Stimulated activated effector memory CD8-positive, alpha-beta T cell treated with anti-CD3 and anti-CD28 coated beads, Interleukin-12 subunit alpha, Interleukin-12 subunit beta, amount 100 ng/mL, for 72 hours (primary cell): Measurements from ENCODE around the gene BEND4.

Experiments used
- ATAC-seq: fragments of 150-1000 bp; cut with Tn5 transposase; 2 replicates; pipeline ENCODE4 v1.10.0; 2021
- DNase-seq, 2 donors: peaks; one replicate each; pipeline ENCODE4 v3.0.0; 2021 to 2022; ENCODE audit warnings: low spot score in 2 of 2
- H3K27ac Mint-ChIP-seq: one replicate; pipeline ENCODE4 v1.8.0; 2022; ENCODE audit warnings: mild to moderate bottlenecking, mixed read lengths
- H3K36me3 Mint-ChIP-seq: one replicate; pipeline ENCODE4 v1.8.0; 2022; ENCODE audit warnings: mild to moderate bottlenecking, mixed read lengths
- H3K4me1 Mint-ChIP-seq: one replicate; pipeline ENCODE4 v1.8.0; 2022; ENCODE audit warnings: mixed read lengths
- H3K4me3 Mint-ChIP-seq: one replicate; pipeline ENCODE4 v1.8.0; 2022; ENCODE audit warnings: mild to moderate bottlenecking, mixed read lengths
- H3K9me3 Mint-ChIP-seq: one replicate; pipeline ENCODE4 v1.8.0; 2022; ENCODE audit warnings: mixed read lengths

Gene BEND4

GRCh38 chr4:42133006-42133405 is 19.4 kb downstream of the BEND4 start:
- no peak for DNase-seq
- Mint-ChIP-seq H3K9me3 (no peaks in the 10 kb centered on the region), H3K27ac (no peak overlapping the region), H3K4me3 (no peak overlapping the region), H3K36me3 (no peaks in the 10 kb centered on the region), H3K4me1 (no peaks in the 10 kb centered on the region)
- ATAC-seq, result no peak

GRCh38 chr4:42132099-42132498 is 20.4 kb downstream of the BEND4 start:
- DNase-seq (no peak), ATAC-seq (no peak)
- H3K9me3 Mint-ChIP-seq, result no peaks in the 10 kb centered on the region
- H3K36me3 Mint-ChIP-seq, result no peaks in the 10 kb centered on the region
- H3K4me1 Mint-ChIP-seq, result no peaks in the 10 kb centered on the region
- no peak overlapping the region for H3K27ac Mint-ChIP-seq
- no peak overlapping the region for H3K4me3 Mint-ChIP-seq

GRCh38 chr4:42123071-42123644 is 29.3 kb downstream of the BEND4 start:
- DNase-seq (no peak), ATAC-seq (no peak)
- Mint-ChIP-seq H3K9me3 (no peaks in the 10 kb centered on the region), H3K36me3 (no peaks in the 10 kb centered on the region), H3K4me1 (no peaks in the 10 kb centered on the region), H3K27ac (no peak overlapping the region), H3K4me3 (no peak overlapping the region)

GRCh38 chr4:42122237-42122636 is 30.2 kb downstream of the BEND4 start:
- Mint-ChIP-seq H3K9me3 (no peaks in the 10 kb centered on the region), H3K27ac (no peak overlapping the region), H3K36me3 (no peaks in the 10 kb centered on the region), H3K4me1 (no peaks in the 10 kb centered on the region), H3K4me3 (no peak overlapping the region)
- DNase-seq, result no peak
- no peak for ATAC-seq

GRCh38 chr4:42119886-42120285 is 32.6 kb downstream of the BEND4 start:
- Mint-ChIP-seq H3K9me3 (no peaks in the 10 kb centered on the region), H3K27ac (no peak overlapping the region), H3K4me1 (no peaks in the 10 kb centered on the region), H3K4me3 (no peak overlapping the region), H3K36me3 (no peaks in the 10 kb centered on the region)
- ATAC-seq, result no peak
- no peak for DNase-seq

GRCh38 chr4:42112846-42113245 is 39.6 kb downstream of the BEND4 start:
- DNase-seq, result no peak
- Mint-ChIP-seq H3K27ac (no peak overlapping the region), H3K4me1 (no peaks in the 10 kb centered on the region), H3K9me3 (no peaks in the 10 kb centered on the region), H3K36me3 (no peaks in the 10 kb centered on the region), H3K4me3 (no peak overlapping the region)
- no peak for ATAC-seq

GRCh38 chr4:42104521-42104920 is 47.9 kb downstream of the BEND4 start:
- H3K4me3 Mint-ChIP-seq, result no peak overlapping the region
- H3K27ac Mint-ChIP-seq, result no peak overlapping the region
- ATAC-seq (no peak), DNase-seq (no peak)
- H3K36me3 Mint-ChIP-seq, result peaks cover 4% of the 10 kb centered on the region
- no peaks in the 10 kb centered on the region for H3K9me3 Mint-ChIP-seq
- no peaks in the 10 kb centered on the region for H3K4me1 Mint-ChIP-seq

GRCh38 chr4:42101446-42101975 is 50.9 kb downstream of the BEND4 start:
- H3K27ac Mint-ChIP-seq, result no peak overlapping the region
- DNase-seq, result no peak
- H3K36me3 Mint-ChIP-seq, result peaks cover 4% of the 10 kb centered on the region
- H3K9me3 Mint-ChIP-seq, result no peaks in the 10 kb centered on the region
- ATAC-seq, result no peak
- H3K4me3 Mint-ChIP-seq, result no peak overlapping the region
- no peaks in the 10 kb centered on the region for H3K4me1 Mint-ChIP-seq

- Mint-ChIP-seq H3K9me3 (no peaks in the 10 kb centered on the region), H3K36me3 (peaks cover 32% of the 10 kb centered on the region), H3K4me3 (no peak overlapping the region), H3K4me1 (no peaks in the 10 kb centered on the region), H3K27ac (no peak overlapping the region)
- DNase-seq (no peak), ATAC-seq (no peak)
Measured at GRCh38 chr4:42088386-42088785, 64.1 kb downstream of the BEND4 start.

- H3K27ac Mint-ChIP-seq, result no peak overlapping the region
- no peak overlapping the region for H3K4me3 Mint-ChIP-seq
- ATAC-seq (no peak), DNase-seq (no peak)
- H3K4me1 Mint-ChIP-seq, result no peaks in the 10 kb centered on the region
- H3K9me3 Mint-ChIP-seq, result no peaks in the 10 kb centered on the region
- H3K36me3 Mint-ChIP-seq, result peaks cover 34% of the 10 kb centered on the region
Measured at GRCh38 chr4:42083816-42084215, 68.6 kb downstream of the BEND4 start.

GRCh38 chr4:42080306-42080705 is 72.1 kb downstream of the BEND4 start:
- Mint-ChIP-seq H3K9me3 (no peaks in the 10 kb centered on the region), H3K4me1 (no peaks in the 10 kb centered on the region), H3K36me3 (peaks cover 39% of the 10 kb centered on the region), H3K4me3 (no peak overlapping the region), H3K27ac (no peak overlapping the region)
- no peak for ATAC-seq
- no peak for DNase-seq

GRCh38 chr4:42078184-42078801 is 74.2 kb downstream of the BEND4 start:
- no peak for ATAC-seq

GRCh38 chr4:42074294-42074693 is 78.2 kb downstream of the BEND4 start:
- no peak overlapping the region for H3K27ac Mint-ChIP-seq
- H3K36me3 Mint-ChIP-seq, result peaks cover 70% of the 10 kb centered on the region
- H3K4me1 Mint-ChIP-seq, result no peaks in the 10 kb centered on the region
- no peak overlapping the region for H3K4me3 Mint-ChIP-seq
- DNase-seq, result no peak
- no peak for ATAC-seq
- no peaks in the 10 kb centered on the region for H3K9me3 Mint-ChIP-seq

More at GRCh38 chr4:42078184-42078801, 74.2 kb downstream of the BEND4 start:
- Mint-ChIP-seq H3K4me1 (no peaks in the 10 kb centered on the region), H3K36me3 (peaks cover 42% of the 10 kb centered on the region), H3K4me3 (no peak overlapping the region), H3K27ac (no peak overlapping the region), H3K9me3 (no peaks in the 10 kb centered on the region)
- no peak for DNase-seq

- DNase-seq (no peak), ATAC-seq (no peak)
- Mint-ChIP-seq H3K4me3 (no peak overlapping the region), H3K36me3 (peaks cover 54% of the 10 kb centered on the region), H3K27ac (no peak overlapping the region), H3K4me1 (no peaks in the 10 kb centered on the region), H3K9me3 (no peaks in the 10 kb centered on the region)
Measured at GRCh38 chr4:42070463-42070862, 82.0 kb downstream of the BEND4 start.

GRCh38 chr4:42067264-42067663 is 85.2 kb downstream of the BEND4 start:
- H3K9me3 Mint-ChIP-seq, result no peaks in the 10 kb centered on the region
- H3K27ac Mint-ChIP-seq, result no peak overlapping the region
- H3K4me3 Mint-ChIP-seq, result no peak overlapping the region
- no peaks in the 10 kb centered on the region for H3K4me1 Mint-ChIP-seq
- H3K36me3 Mint-ChIP-seq, result peaks cover 53% of the 10 kb centered on the region
- ATAC-seq (no peak), DNase-seq (no peak)

- H3K9me3 Mint-ChIP-seq, result no peaks in the 10 kb centered on the region
- H3K27ac Mint-ChIP-seq, result no peak overlapping the region
- no peaks in the 10 kb centered on the region for H3K4me1 Mint-ChIP-seq
- no peak overlapping the region for H3K4me3 Mint-ChIP-seq
- no peak for DNase-seq
- H3K36me3 Mint-ChIP-seq, result peaks cover 53% of the 10 kb centered on the region
- ATAC-seq, result no peak
Measured at GRCh38 chr4:42066402-42066801, 86.1 kb downstream of the BEND4 start.
